ENCODE data around the gene PHKA1. TPM values are rescaled to one million over a fixed set of nuclear protein-coding genes. Genes with fewer than 3 reads are reported as not detected.

The PHKA1 gene
- total RNA-seq, 6 experiments from 2014 or later, result 0.92 to 2.5 (median 1.7) TPM

- Histone ChIP-seq H3K36me3 (no peaks in the 10 kb centered on the region), H3K27me3 (no peaks in the 10 kb centered on the region), H3K4me3 (no peak overlapping the region), H3K4me1 (no peaks in the 10 kb centered on the region), H3K27ac (no peak overlapping the region), H3K9me3 (no peaks in the 10 kb centered on the region)
- intact Hi-C loops (cut with DNase I), result no loop called here
- ATAC-seq, result no peak
- no peak for TF ChIP-seq CTCF (IDR thresholded peaks at IDR 0.05)
- TF ChIP-seq POLR2A (IDR thresholded peaks at IDR 0.05), result no peak
- no peak for DNase-seq
Observed at GRCh38 chrX:72659723-72660122, 54.4 kb downstream of the PHKA1 start.

GRCh38 chrX:72652082-72652481 lies 62.0 kb downstream of the PHKA1 start:
- 33% methylated on average over 1 of the region's 1 CpG for WGBS (ENCODE audit: insufficient coverage, low coverage, low lambda C conversion rate, missing lambda C conversion rate)
- Histone ChIP-seq H3K4me3 (no peak overlapping the region), H3K36me3 (no peaks in the 10 kb centered on the region), H3K4me1 (no peaks in the 10 kb centered on the region), H3K9me3 (no peaks in the 10 kb centered on the region), H3K27me3 (no peaks in the 10 kb centered on the region), H3K27ac (no peak overlapping the region)
- intact Hi-C loops (cut with DNase I), result no loop called here
- ATAC-seq (no peak), DNase-seq (no peak)
- no peak for TF ChIP-seq CTCF (IDR thresholded peaks at IDR 0.05)
- TF ChIP-seq POLR2A (IDR thresholded peaks at IDR 0.05), result no peak

DNA sequence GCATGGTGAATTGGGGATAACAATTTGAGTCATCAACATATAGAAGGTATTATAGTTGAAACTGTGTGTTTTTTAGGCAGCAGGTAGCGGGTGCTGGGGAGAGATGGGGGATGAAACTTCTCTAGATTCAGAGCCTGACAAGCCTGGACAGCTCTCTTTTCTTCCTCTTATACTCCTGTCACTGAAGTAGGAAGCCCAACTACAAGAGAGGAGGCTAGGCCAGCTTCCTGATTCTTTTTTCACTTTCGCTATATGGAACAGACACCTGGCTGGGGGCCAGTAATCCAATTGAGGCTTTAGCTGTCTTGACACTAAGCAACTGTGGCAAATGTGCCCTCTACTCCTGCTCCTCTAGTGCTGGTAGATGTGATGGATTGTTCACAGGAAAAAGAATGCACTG lies 69.2 kb downstream of the PHKA1 start:
- DNase-seq (peak in 1 of 3 donors; percentile 25), ATAC-seq (peak in 3 of 4 donors; percentile 30 to 43 (median 35))
- TF ChIP-seq CTCF (IDR thresholded peaks at IDR 0.05) (no peak), POLR2A (IDR thresholded peaks at IDR 0.05) (no peak)

GRCh38 chrX:72641611-72642010 lies 72.5 kb downstream of the PHKA1 start:
- ATAC-seq, result no peak
- 53% methylated on average over 4 of the region's 4 CpGs for WGBS (ENCODE audit: insufficient coverage, low coverage, low lambda C conversion rate, missing lambda C conversion rate)
- H3K4me1 ChIP-seq, result peaks cover 0 to under 1% (median 0%) of the 10 kb centered on the region in 4 donors
- H3K4me3 ChIP-seq, result no peak overlapping the region
- DNase-seq, result no peak
- H3K27me3 ChIP-seq, result no peaks in the 10 kb centered on the region
- no peaks in the 10 kb centered on the region for H3K9me3 ChIP-seq
- TF ChIP-seq POLR2A (IDR thresholded peaks at IDR 0.05), result no peak
- no peak overlapping the region for H3K27ac ChIP-seq
- intact Hi-C loops (cut with DNase I), result no loop called here
- H3K36me3 ChIP-seq, result no peaks in the 10 kb centered on the region

More for the DNA sequence above, 69.2 kb downstream of the PHKA1 start:
- H3K27me3 ChIP-seq, result no peaks in the 10 kb centered on the region
- no peaks in the 10 kb centered on the region for H3K4me1 ChIP-seq
- H3K9me3 ChIP-seq, result no peaks in the 10 kb centered on the region
- 50% methylated on average over 1 of the region's 2 CpGs for WGBS (ENCODE audit: insufficient coverage, low coverage, low lambda C conversion rate, missing lambda C conversion rate)
- intact Hi-C loops (cut with DNase I), result no loop called here
- H3K36me3 ChIP-seq, result no peaks in the 10 kb centered on the region
- no peak overlapping the region for H3K4me3 ChIP-seq
- H3K27ac ChIP-seq, result no peak overlapping the region

DNA sequence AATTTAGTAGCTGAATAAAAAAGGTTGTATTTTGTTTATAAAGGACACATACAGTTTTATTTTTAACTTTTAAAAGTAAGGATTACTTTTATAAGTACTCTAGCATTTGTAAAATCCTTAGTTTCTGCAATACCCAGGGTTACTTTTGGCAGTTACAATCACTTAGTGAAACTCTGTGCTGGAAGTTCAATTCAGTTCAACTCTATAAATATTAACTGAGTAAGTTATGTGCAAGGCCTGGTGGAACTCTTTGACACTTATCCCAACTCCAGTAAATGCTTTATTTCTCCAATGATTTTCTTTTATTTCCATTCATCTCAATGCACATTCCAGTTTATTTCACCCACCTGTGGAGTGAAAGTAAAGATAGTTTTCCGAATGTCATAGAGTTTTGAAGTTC lies 78.2 kb downstream of the PHKA1 start:
- 50% methylated on average over 1 of the region's 1 CpG for WGBS (ENCODE audit: insufficient coverage, low coverage, low lambda C conversion rate, missing lambda C conversion rate)
- no peak overlapping the region for H3K4me3 ChIP-seq
- peaks cover 0 to 20% (median 0%) of the 10 kb centered on the region in 4 donors for H3K4me1 ChIP-seq
- DNase-seq (no peak), ATAC-seq (peak; percentile 72 to 93 (median 82))
- no peak for TF ChIP-seq POLR2A (IDR thresholded peaks at IDR 0.05)
- no peak for TF ChIP-seq CTCF (IDR thresholded peaks at IDR 0.05)
- H3K27ac ChIP-seq, result peak overlapping the region in 1 of 3 donors; percentile 24
- no peaks in the 10 kb centered on the region for H3K9me3 ChIP-seq
- no peaks in the 10 kb centered on the region for H3K27me3 ChIP-seq
- intact Hi-C loops (cut with DNase I), result no loop called here
- no peaks in the 10 kb centered on the region for H3K36me3 ChIP-seq

Data from right lobe of liver (tissue), 6 donors.